IMR-90 (cell line): ENCODE results near the gene SERPINA12.

ENCODE experiments used
- BHLHE40 ChIP-seq: fragments of 150-350 bp; IDR thresholded peaks from 2 replicates; pipeline ENCODE4 v1.6.1; 2016; ENCODE audit warnings: mild to moderate bottlenecking, low read depth, low read length
- CEBPB ChIP-seq: IDR thresholded peaks from 2 replicates; pipeline ENCODE4 v1.6.1; 2012; ENCODE audit warnings: low read depth, low read length, improper control_type of control experiment
- CTCF ChIP-seq: conservative IDR thresholded peaks from 2 replicates; pipeline ENCODE4 v1.5.1; 2012; ENCODE audit warnings: mild to moderate bottlenecking, low read depth, low read length, improper control_type of control experiment
- FOS ChIP-seq: fragments of 150-350 bp; IDR thresholded peaks from 2 replicates; pipeline ENCODE4 v1.6.1; 2016; ENCODE audit warnings: low read depth, low read length
- MAFK ChIP-seq: IDR thresholded peaks from 2 replicates; pipeline ENCODE4 v1.6.1; 2012; ENCODE audit warnings: low read depth, low read length, improper control_type of control experiment
- MXI1 ChIP-seq: IDR thresholded peaks from 2 replicates; pipeline ENCODE4 v1.6.1; 2012; ENCODE audit warnings: low read depth, mild to moderate bottlenecking, low read length, moderate library complexity, borderline replicate concordance
- POLR2A ChIP-seq: IDR thresholded peaks from 2 replicates; pipeline ENCODE4 v1.6.1; 2012; ENCODE audit warnings: mild to moderate bottlenecking, low read depth, low read length
- RAD21 ChIP-seq: IDR thresholded peaks from 2 replicates; pipeline ENCODE4 v1.6.1; 2012; ENCODE audit warnings: low read length, improper control_type of control experiment
- RFX5 ChIP-seq: IDR thresholded peaks from 2 replicates; pipeline ENCODE4 v1.8.0; 2012; ENCODE audit warnings: low read depth, mild to moderate bottlenecking, low read length, moderate library complexity
- SMC3 ChIP-seq: fragments of 150-350 bp; IDR thresholded peaks from 2 replicates; pipeline ENCODE4 v1.6.1; 2016; ENCODE audit warnings: low read depth, mild to moderate bottlenecking, antibody characterized with exemption, low read length, moderate library complexity
- USF2 ChIP-seq: fragments of 150-350 bp; IDR thresholded peaks from 2 replicates; pipeline ENCODE4 v1.6.1; 2017; ENCODE audit warnings: mild to moderate bottlenecking, antibody characterized with exemption, low read length, low read depth

- TF ChIP-seq FOS (no peak), POLR2A (no peak), CTCF (no peak), MAFK (no peak), RFX5 (no peak), CEBPB (no peak), RAD21 (no peak), USF2 (no peak), BHLHE40 (no peak), SMC3 (no peak), MXI1 (no peak)
Measured at GRCh38 chr14:94547726-94548125, 38.5 kb upstream of the SERPINA12 start.
